Right lobe of liver (tissue), 6 donors: ENCODE data around the gene COL25A1. TPM values are rescaled to one million over a fixed set of nuclear protein-coding genes. Genes with fewer than 3 reads are reported as not detected.
"Not testable (repeated sequence)": the region's sequence is repeated elsewhere in the genome, so short reads cannot be mapped to it uniquely, and the experiment has no call there.

Experiments
- ATAC-seq, 4 donors: fragments of 200-7000 bp; cut with Tn5 transposase; one replicate each; pipeline ENCODE4 v1.9.1; 2020; ENCODE audit warnings: mild to moderate bottlenecking in 4 of 4, moderate library complexity in 4 of 4
- DNase-seq, 3 donors: peaks; one replicate each; pipeline ENCODE4 v3.0.0-alpha.2; 2020
- H3K27ac ChIP-seq, 3 donors: fragments of 200-600 bp; one replicate each; pipeline ENCODE4 v1.8.0; 2022
- H3K27me3 ChIP-seq, 2 donors: fragments of 200-600 bp; one replicate each; pipeline ENCODE4 v1.8.0; 2022
- H3K36me3 ChIP-seq, 4 donors: fragments of 200-600 bp; sonication (generic) in 1 of 4; one replicate each; pipeline versions ENCODE4 v1.5.1 to v1.8.0; 2017 to 2022; ENCODE audit warnings: control low read depth in 1 of 4
- H3K4me1 ChIP-seq, 4 donors: fragments of 200-600 bp; sonication (generic) in 1 of 4; one replicate each; pipeline versions ENCODE4 v1.5.1 to v1.8.0; 2017 to 2022; ENCODE audit warnings: control low read depth in 1 of 4
- H3K4me3 ChIP-seq, 3 donors: fragments of 200-600 bp; one replicate each; pipeline ENCODE4 v1.8.0; 2022
- H3K9me3 ChIP-seq, 4 donors: fragments of 200-600 bp; sonication (generic) in 1 of 4; one replicate each; pipeline versions ENCODE4 v1.5.1 to v1.8.0; 2017 to 2022; ENCODE audit warnings: control low read depth in 1 of 4
- POLR2A ChIP-seq: fragments of 450-650 bp; IDR thresholded peaks from one replicate; pipeline ENCODE4 v1.6.1; 2017; ENCODE audit warnings: antibody characterized with exemption, mild to moderate bottlenecking
- WGBS: methylation state at CpG from one replicate; pipeline ENCODE4 v1.1.6; 2018; ENCODE audit warnings: low coverage, low lambda C conversion rate; ENCODE audit not compliant: insufficient coverage; ENCODE audit errors: missing lambda C conversion rate; 5-methylcytosine and 5-hydroxymethylcytosine counted together
- intact Hi-C, 2 donors: fragments of 100-400 bp; cut with DNase I; formaldehyde crosslinking; loops; one replicate each; pipeline versions ENCODE4 v1.11.2 to v1.14.1; 2022
- total RNA-seq, 6 experiments: library from RNA; depleted of rRNA in 2 of 6; stranded (reverse); fragments of >200 nt in 2 of 6; fragmentation: NEBNext Ultra II Directional in 3 of 6; extraction: Animal tissue kit (Norgen Biotek cat#: 25700) in 3 of 6; gene quantifications; one replicate each; pipeline versions ENCODE4 v1.1.0 to v1.2.4, GENCODE V29; 2016 to 2023
- TF ChIP-seq, protein P1 (sequence below), 4 donors: fragments of 200-600 bp in 3 of 4; fragments of 450-650 bp in 1 of 4; IDR thresholded peaks; one replicate each; pipeline versions ENCODE4 v1.5.1 to v1.8.0; 2016 to 2022; ENCODE audit warnings: antibody characterized with exemption in 4 of 4, mild to moderate bottlenecking in 2 of 4
- donor health status: DM: no; HTN: yes; CAD: no.
- donor health status: DM: no; HTN: no; CAD: no.
- donor health status: DM: no; HTN: no; CAD: no.
- donor health status: DM: no; HTN: yes; CAD: no.
- donor health status: DM: no; HTN: yes; CAD: no.

COL25A1 gene
- total RNA-seq, 6 experiments from 2014 or later: 0.06 to 4.8 (median 1.3) TPM

DNA sequence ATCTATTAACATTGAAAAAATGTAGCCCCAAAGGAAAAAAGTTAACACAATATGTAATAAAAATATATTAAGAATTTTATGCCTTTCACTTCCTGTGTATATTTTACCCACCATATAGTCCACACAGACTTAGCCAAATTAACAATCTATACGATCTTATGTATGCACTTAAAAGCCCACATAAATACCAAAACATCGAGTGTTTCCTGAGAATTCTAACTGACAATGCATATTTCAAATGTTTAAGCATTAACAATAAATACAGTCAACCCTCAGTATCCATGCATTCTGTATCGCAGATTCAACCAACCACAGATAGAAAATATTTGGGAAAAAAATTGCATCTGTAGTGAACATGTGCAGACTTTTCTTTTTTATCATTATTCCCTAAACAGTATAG lies 226.8 kb downstream of the COL25A1 start:
- H3K4me1 ChIP-seq: no peaks in the 10 kb centered on the region
- WGBS: 58% methylated on average over 3 of the region's 3 CpGs
- no peak for ATAC-seq
- intact Hi-C loops: no loop called here
- H3K27ac ChIP-seq: no peak overlapping the region
- TF ChIP-seq, protein P1, sequence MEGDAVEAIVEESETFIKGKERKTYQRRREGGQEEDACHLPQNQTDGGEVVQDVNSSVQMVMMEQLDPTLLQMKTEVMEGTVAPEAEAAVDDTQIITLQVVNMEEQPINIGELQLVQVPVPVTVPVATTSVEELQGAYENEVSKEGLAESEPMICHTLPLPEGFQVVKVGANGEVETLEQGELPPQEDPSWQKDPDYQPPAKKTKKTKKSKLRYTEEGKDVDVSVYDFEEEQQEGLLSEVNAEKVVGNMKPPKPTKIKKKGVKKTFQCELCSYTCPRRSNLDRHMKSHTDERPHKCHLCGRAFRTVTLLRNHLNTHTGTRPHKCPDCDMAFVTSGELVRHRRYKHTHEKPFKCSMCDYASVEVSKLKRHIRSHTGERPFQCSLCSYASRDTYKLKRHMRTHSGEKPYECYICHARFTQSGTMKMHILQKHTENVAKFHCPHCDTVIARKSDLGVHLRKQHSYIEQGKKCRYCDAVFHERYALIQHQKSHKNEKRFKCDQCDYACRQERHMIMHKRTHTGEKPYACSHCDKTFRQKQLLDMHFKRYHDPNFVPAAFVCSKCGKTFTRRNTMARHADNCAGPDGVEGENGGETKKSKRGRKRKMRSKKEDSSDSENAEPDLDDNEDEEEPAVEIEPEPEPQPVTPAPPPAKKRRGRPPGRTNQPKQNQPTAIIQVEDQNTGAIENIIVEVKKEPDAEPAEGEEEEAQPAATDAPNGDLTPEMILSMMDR (IDR thresholded peaks at IDR 0.05): no peak
- no peak for TF ChIP-seq POLR2A
- no peaks in the 10 kb centered on the region for H3K27me3 ChIP-seq
- no peaks in the 10 kb centered on the region for H3K36me3 ChIP-seq
- no peak overlapping the region for H3K4me3 ChIP-seq
- DNase-seq: no peak
- no peaks in the 10 kb centered on the region for H3K9me3 ChIP-seq

DNA sequence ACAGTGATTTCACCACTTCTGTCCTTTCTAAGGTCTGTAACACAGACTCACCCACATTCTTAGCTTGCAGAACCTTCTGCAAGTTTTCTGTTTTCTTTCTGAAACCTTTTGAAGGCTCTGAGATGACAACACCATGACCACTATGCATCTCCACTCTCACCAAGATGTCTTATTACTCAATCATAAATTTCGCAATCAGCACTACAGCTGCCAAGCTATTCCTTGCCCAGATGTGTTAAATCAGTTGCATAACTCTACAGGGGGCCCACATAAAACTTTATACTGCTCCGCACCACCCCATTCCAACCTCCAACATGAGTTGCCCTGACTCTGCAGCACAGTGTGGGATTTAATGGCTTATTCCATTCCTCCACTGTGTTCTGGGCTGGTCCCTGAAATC lies 229.9 kb downstream of the COL25A1 start:
- TF ChIP-seq POLR2A: no peak
- TF ChIP-seq, protein P1 (IDR thresholded peaks at IDR 0.05): no peak
- Histone ChIP-seq H3K27me3 (no peaks in the 10 kb centered on the region), H3K27ac (no peak overlapping the region), H3K4me1 (no peaks in the 10 kb centered on the region), H3K36me3 (no peaks in the 10 kb centered on the region), H3K4me3 (no peak overlapping the region), H3K9me3 (no peaks in the 10 kb centered on the region)
- intact Hi-C loops: no loop called here
- 59% methylated on average over 2 of the region's 2 CpGs for WGBS
- ATAC-seq (no peak), DNase-seq (no peak)

DNA sequence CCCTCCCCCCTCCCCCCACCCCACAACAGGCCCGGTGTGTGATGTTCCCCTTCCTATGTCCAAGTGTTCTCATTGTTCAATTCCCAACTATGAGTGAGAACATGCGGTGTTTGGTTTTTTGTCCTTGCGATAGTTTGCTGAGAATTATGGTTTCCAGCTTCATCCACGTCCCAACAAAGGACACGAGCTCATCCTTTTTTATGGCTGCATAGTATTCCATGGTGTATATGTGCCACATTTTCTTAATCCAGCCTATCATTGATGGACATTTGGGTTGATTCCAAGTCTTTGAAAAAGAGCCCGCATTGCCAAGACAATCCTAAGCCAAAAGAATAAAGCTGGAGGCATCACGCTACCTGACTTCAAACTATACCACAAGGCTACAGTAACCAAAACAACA lies 231.8 kb downstream of the COL25A1 start:
- H3K4me1 ChIP-seq, intact Hi-C loops, H3K9me3 ChIP-seq, H3K36me3 ChIP-seq, ATAC-seq, H3K4me3 ChIP-seq, H3K27ac ChIP-seq, DNase-seq, H3K27me3 ChIP-seq: not testable (repeated sequence)
- whole genome bisulfite sequencing: 77% methylated on average over 6 of the region's 7 CpGs

DNA sequence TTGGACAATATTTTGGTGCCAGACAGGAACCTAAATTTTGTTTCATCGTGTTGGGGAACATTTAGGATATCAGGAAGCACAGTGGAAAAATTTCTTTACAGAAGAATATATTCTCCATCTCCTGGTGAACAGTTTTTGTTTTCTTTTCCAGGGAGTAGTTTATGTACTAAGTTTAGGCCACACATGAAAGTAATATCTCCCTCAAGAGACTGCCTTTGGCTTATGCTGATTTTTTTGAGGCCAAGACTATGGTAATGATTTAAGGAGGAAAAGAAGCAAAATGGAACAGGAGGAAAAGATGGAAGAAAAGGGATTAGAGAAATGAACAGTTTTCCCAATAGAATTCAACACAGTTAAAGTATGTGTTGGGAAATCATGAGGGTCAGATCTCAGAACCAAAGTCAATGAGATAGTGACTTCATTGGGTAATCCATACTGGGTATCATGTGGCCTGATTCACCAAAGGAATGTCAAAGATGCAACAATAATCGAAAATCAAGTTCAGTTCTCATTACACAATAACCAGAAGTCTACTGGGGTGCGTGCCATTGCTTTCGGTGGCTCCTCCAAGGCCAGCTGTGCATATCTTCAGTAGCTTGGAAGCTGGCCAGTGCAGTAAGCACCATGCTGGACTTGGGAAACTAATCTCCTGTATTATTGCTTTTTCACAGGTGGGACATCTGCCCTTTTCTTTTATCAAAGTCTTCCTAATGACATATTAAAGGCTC lies 234.8 kb downstream of the COL25A1 start:
- DNase-seq: no peak
- no peak for ATAC-seq
- Histone ChIP-seq H3K27me3 (no peaks in the 10 kb centered on the region), H3K9me3 (peaks cover 0 to 2% (median 0%) of the 10 kb centered on the region in 4 donors), H3K4me1 (no peaks in the 10 kb centered on the region), H3K27ac (no peak overlapping the region), H3K36me3 (no peaks in the 10 kb centered on the region), H3K4me3 (no peak overlapping the region)
- no peak for TF ChIP-seq POLR2A
- TF ChIP-seq, protein P1 (IDR thresholded peaks at IDR 0.05): no peak
- 52% methylated on average over 2 of the region's 4 CpGs for WGBS
- intact Hi-C loops: no loop called here

DNA sequence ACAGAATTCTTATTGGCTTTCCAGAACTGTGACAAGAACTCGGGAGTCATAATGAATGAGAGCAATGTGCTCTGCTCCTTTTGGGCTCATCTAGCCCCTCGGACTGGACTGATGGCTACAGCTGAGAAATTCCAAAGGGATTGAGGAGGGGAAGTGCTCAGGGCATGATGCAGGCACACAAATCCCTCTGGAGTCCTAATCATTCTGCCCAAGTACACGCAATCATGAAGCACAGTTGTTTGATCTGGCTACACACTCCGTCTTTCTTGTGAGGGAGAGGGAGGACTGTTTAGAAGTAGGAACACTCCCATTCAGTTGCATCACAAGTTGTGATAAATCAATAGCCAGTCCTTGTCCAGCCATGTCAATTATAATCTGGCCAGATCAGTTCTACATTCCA lies 237.5 kb downstream of the COL25A1 start:
- TF ChIP-seq, protein P1 (IDR thresholded peaks at IDR 0.05): no peak
- TF ChIP-seq POLR2A: no peak
- Histone ChIP-seq H3K4me1 (no peaks in the 10 kb centered on the region), H3K4me3 (no peak overlapping the region), H3K9me3 (peaks cover 0 to 2% (median 0%) of the 10 kb centered on the region in 4 donors), H3K27ac (no peak overlapping the region), H3K27me3 (no peaks in the 10 kb centered on the region), H3K36me3 (no peaks in the 10 kb centered on the region)
- ATAC-seq (no peak), DNase-seq (no peak)
- intact Hi-C loops: no loop called here
- WGBS: 60% methylated on average over 1 of the region's 4 CpGs
